ENCODE data around the gene PHLDA3.

DNA sequence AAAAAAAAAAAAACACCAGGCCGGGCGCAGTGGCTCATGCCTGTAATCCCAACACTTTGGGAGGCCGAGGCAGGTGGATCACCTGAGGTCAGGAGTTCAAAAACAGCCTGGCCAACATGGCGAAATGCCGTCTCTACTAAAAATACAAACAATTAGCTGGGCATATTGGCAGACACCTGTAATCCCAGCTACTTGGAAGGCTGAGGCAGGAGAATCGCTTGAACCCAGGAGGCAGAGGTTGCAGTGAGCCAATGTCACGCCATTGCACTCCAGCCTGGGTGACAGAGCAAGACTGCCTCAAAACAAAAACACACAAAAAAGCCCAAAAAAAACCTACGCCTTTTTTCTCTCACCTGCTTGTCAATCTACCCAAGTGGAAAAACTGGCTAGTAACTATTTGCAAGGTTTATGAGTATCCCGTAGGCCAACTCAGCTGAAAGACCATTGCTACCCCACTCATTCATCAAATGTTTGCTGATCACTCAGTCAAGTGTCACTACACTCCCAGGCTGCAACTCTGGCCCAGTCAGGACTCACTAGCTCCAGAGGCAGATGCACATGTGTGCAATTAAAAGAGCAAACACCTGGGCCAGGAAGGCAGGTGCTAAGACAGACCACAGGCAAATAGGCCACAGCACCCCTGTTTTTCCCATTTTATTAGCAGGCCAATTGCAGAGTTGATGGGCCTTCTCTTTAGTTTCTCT is 36.0 kb upstream of the PHLDA3 start:
- TF ChIP-seq, protein P1, sequence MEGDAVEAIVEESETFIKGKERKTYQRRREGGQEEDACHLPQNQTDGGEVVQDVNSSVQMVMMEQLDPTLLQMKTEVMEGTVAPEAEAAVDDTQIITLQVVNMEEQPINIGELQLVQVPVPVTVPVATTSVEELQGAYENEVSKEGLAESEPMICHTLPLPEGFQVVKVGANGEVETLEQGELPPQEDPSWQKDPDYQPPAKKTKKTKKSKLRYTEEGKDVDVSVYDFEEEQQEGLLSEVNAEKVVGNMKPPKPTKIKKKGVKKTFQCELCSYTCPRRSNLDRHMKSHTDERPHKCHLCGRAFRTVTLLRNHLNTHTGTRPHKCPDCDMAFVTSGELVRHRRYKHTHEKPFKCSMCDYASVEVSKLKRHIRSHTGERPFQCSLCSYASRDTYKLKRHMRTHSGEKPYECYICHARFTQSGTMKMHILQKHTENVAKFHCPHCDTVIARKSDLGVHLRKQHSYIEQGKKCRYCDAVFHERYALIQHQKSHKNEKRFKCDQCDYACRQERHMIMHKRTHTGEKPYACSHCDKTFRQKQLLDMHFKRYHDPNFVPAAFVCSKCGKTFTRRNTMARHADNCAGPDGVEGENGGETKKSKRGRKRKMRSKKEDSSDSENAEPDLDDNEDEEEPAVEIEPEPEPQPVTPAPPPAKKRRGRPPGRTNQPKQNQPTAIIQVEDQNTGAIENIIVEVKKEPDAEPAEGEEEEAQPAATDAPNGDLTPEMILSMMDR (conservative IDR thresholded peaks at IDR 0.05; ENCODE audit: low read depth, low read length), result no peak
- TF ChIP-seq POLR2A (IDR thresholded peaks at IDR 0.05; ENCODE audit: low read depth, low read length) (no peak), SMC3 (IDR thresholded peaks at IDR 0.05; ENCODE audit: low read depth, low read length) (no peak), CHD1 (IDR thresholded peaks at IDR 0.05; ENCODE audit: low read depth, low read length) (0 out of 2 replicates have a peak, but pooled peaks have one; percentile 17), MAZ (IDR thresholded peaks at IDR 0.05; ENCODE audit: borderline replicate concordance, low read depth, low read length) (no peak), FOS (IDR thresholded peaks at IDR 0.05; ENCODE audit: low read depth, low read length) (no peak), MAFK (IDR thresholded peaks at IDR 0.05; ENCODE audit: low read depth, low read length) (no peak), BHLHE40 (IDR thresholded peaks at IDR 0.05; ENCODE audit: low read depth, low read length) (no peak), CEBPB (IDR thresholded peaks at IDR 0.05; ENCODE audit: low read depth, low read length) (no peak)
- TF ChIP-seq, protein P2, sequence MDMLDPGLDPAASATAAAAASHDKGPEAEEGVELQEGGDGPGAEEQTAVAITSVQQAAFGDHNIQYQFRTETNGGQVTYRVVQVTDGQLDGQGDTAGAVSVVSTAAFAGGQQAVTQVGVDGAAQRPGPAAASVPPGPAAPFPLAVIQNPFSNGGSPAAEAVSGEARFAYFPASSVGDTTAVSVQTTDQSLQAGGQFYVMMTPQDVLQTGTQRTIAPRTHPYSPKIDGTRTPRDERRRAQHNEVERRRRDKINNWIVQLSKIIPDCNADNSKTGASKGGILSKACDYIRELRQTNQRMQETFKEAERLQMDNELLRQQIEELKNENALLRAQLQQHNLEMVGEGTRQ (IDR thresholded peaks at IDR 0.05; ENCODE audit: low read depth, low read length), result no peak
- TF ChIP-seq, protein P3, sequence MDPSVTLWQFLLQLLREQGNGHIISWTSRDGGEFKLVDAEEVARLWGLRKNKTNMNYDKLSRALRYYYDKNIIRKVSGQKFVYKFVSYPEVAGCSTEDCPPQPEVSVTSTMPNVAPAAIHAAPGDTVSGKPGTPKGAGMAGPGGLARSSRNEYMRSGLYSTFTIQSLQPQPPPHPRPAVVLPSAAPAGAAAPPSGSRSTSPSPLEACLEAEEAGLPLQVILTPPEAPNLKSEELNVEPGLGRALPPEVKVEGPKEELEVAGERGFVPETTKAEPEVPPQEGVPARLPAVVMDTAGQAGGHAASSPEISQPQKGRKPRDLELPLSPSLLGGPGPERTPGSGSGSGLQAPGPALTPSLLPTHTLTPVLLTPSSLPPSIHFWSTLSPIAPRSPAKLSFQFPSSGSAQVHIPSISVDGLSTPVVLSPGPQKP (IDR thresholded peaks at IDR 0.05; ENCODE audit: borderline replicate concordance, low read depth, low read length), result no peak
